Measurements from ENCODE around the gene PI4KB. TPM values are rescaled to one million over a fixed set of nuclear protein-coding genes. Genes with fewer than 3 reads are reported as not detected.

The PI4KB gene
- polyA plus RNA-seq, 1 donor = 51.9 TPM

- H3K27me3 ChIP-seq (ENCODE audit: control insufficient read depth, insufficient read depth, low read length) = no peaks in the 10 kb centered on the region
- H3K4me3 ChIP-seq (ENCODE audit: low read length) = peak overlapping the region; percentile 66
- 0% methylated on average over 1 of the region's 5 CpGs for WGBS (ENCODE audit: insufficient coverage, low lambda C conversion rate)
- no peak for DNase-seq
- peaks cover 4% of the 10 kb centered on the region for H3K4me1 ChIP-seq (ENCODE audit: control insufficient read depth, insufficient read depth, low read length)
- peaks cover 33% of the 10 kb centered on the region for H3K36me3 ChIP-seq (ENCODE audit: control insufficient read depth, insufficient read depth, low read length)
- H3K27ac ChIP-seq (ENCODE audit: low read length) = no peak overlapping the region
- H3K9me3 ChIP-seq (ENCODE audit: control insufficient read depth, low read depth, low read length) = no peaks in the 10 kb centered on the region
These were observed 1.4 kb downstream of the PI4KB start for GRCh38 chr1:151325646-151326429.

- no peak overlapping the region for H3K27ac ChIP-seq (ENCODE audit: low read length)
- DNase-seq = no peak
These were observed 2.0 kb downstream of the PI4KB start for GRCh38 chr1:151325231-151325630.

GRCh38 chr1:151324390-151324930 is 2.8 kb downstream of the PI4KB start:
- no peak for DNase-seq
- no peak overlapping the region for H3K4me3 ChIP-seq (ENCODE audit: low read length)
- H3K27ac ChIP-seq (ENCODE audit: low read length) = no peak overlapping the region
- no peaks in the 10 kb centered on the region for H3K27me3 ChIP-seq (ENCODE audit: control insufficient read depth, insufficient read depth, low read length)
- peaks cover 4% of the 10 kb centered on the region for H3K4me1 ChIP-seq (ENCODE audit: control insufficient read depth, insufficient read depth, low read length)
- H3K9me3 ChIP-seq (ENCODE audit: control insufficient read depth, low read depth, low read length) = no peaks in the 10 kb centered on the region
- no CpG with 5 or more reads among the region's 4 CpGs for WGBS (ENCODE audit: insufficient coverage, low lambda C conversion rate)
- H3K36me3 ChIP-seq (ENCODE audit: control insufficient read depth, insufficient read depth, low read length) = peaks cover 42% of the 10 kb centered on the region

More at GRCh38 chr1:151325231-151325630, 2.0 kb downstream of the PI4KB start:
- peaks cover 39% of the 10 kb centered on the region for H3K36me3 ChIP-seq (ENCODE audit: control insufficient read depth, insufficient read depth, low read length)
- no CpG with 5 or more reads among the region's 7 CpGs for WGBS (ENCODE audit: insufficient coverage, low lambda C conversion rate)
- no peaks in the 10 kb centered on the region for H3K9me3 ChIP-seq (ENCODE audit: control insufficient read depth, low read depth, low read length)
- no peak overlapping the region for H3K4me3 ChIP-seq (ENCODE audit: low read length)
- H3K27me3 ChIP-seq (ENCODE audit: control insufficient read depth, insufficient read depth, low read length) = no peaks in the 10 kb centered on the region
- peaks cover 4% of the 10 kb centered on the region for H3K4me1 ChIP-seq (ENCODE audit: control insufficient read depth, insufficient read depth, low read length)

GRCh38 chr1:151318975-151319374 is 8.2 kb downstream of the PI4KB start:
- WGBS (ENCODE audit: insufficient coverage, low lambda C conversion rate) = no CpG with 5 or more reads among the region's 3 CpGs
- no peak overlapping the region for H3K4me3 ChIP-seq (ENCODE audit: low read length)
- no peaks in the 10 kb centered on the region for H3K9me3 ChIP-seq (ENCODE audit: control insufficient read depth, low read depth, low read length)
- peaks cover 60% of the 10 kb centered on the region for H3K36me3 ChIP-seq (ENCODE audit: control insufficient read depth, insufficient read depth, low read length)
- no peak overlapping the region for H3K27ac ChIP-seq (ENCODE audit: low read length)
- no peaks in the 10 kb centered on the region for H3K27me3 ChIP-seq (ENCODE audit: control insufficient read depth, insufficient read depth, low read length)
- no peaks in the 10 kb centered on the region for H3K4me1 ChIP-seq (ENCODE audit: control insufficient read depth, insufficient read depth, low read length)
- DNase-seq = no peak

GRCh38 chr1:151315565-151316235 is 11.5 kb downstream of the PI4KB start:
- no CpG with 5 or more reads among the region's 17 CpGs for WGBS (ENCODE audit: insufficient coverage, low lambda C conversion rate)
- no peak for DNase-seq
- Histone ChIP-seq H3K36me3 (ENCODE audit: control insufficient read depth, insufficient read depth, low read length) (peaks cover 61% of the 10 kb centered on the region), H3K4me3 (ENCODE audit: low read length) (no peak overlapping the region), H3K9me3 (ENCODE audit: control insufficient read depth, low read depth, low read length) (no peaks in the 10 kb centered on the region), H3K27me3 (ENCODE audit: control insufficient read depth, insufficient read depth, low read length) (no peaks in the 10 kb centered on the region), H3K4me1 (ENCODE audit: control insufficient read depth, insufficient read depth, low read length) (peaks cover 26% of the 10 kb centered on the region), H3K27ac (ENCODE audit: low read length) (no peak overlapping the region)

- Histone ChIP-seq H3K27ac (ENCODE audit: low read length) (no peak overlapping the region), H3K27me3 (ENCODE audit: control insufficient read depth, insufficient read depth, low read length) (no peaks in the 10 kb centered on the region), H3K36me3 (ENCODE audit: control insufficient read depth, insufficient read depth, low read length) (peaks cover 57% of the 10 kb centered on the region), H3K4me3 (ENCODE audit: low read length) (no peak overlapping the region), H3K9me3 (ENCODE audit: control insufficient read depth, low read depth, low read length) (no peaks in the 10 kb centered on the region), H3K4me1 (ENCODE audit: control insufficient read depth, insufficient read depth, low read length) (peaks cover 37% of the 10 kb centered on the region)
- no peak for DNase-seq
- WGBS (ENCODE audit: insufficient coverage, low lambda C conversion rate) = no CpG with 5 or more reads among the region's 3 CpGs
These were observed 12.9 kb downstream of the PI4KB start for GRCh38 chr1:151314137-151314875.

- Histone ChIP-seq H3K4me3 (ENCODE audit: low read length) (no peak overlapping the region), H3K27me3 (ENCODE audit: control insufficient read depth, insufficient read depth, low read length) (no peaks in the 10 kb centered on the region), H3K4me1 (ENCODE audit: control insufficient read depth, insufficient read depth, low read length) (peaks cover 37% of the 10 kb centered on the region), H3K9me3 (ENCODE audit: control insufficient read depth, low read depth, low read length) (no peaks in the 10 kb centered on the region), H3K36me3 (ENCODE audit: control insufficient read depth, insufficient read depth, low read length) (peaks cover 62% of the 10 kb centered on the region), H3K27ac (ENCODE audit: low read length) (no peak overlapping the region)
- DNase-seq = no peak
- no CpG with 5 or more reads among the region's 2 CpGs for WGBS (ENCODE audit: insufficient coverage, low lambda C conversion rate)
These were observed 13.7 kb downstream of the PI4KB start for GRCh38 chr1:151313501-151313900.

- DNase-seq = no peak
- Histone ChIP-seq H3K9me3 (ENCODE audit: control insufficient read depth, low read depth, low read length) (no peaks in the 10 kb centered on the region), H3K4me3 (ENCODE audit: low read length) (no peak overlapping the region), H3K4me1 (ENCODE audit: control insufficient read depth, insufficient read depth, low read length) (peaks cover 37% of the 10 kb centered on the region), H3K36me3 (ENCODE audit: control insufficient read depth, insufficient read depth, low read length) (peaks cover 69% of the 10 kb centered on the region), H3K27me3 (ENCODE audit: control insufficient read depth, insufficient read depth, low read length) (no peaks in the 10 kb centered on the region), H3K27ac (ENCODE audit: low read length) (peak overlapping the region; percentile 93)
- WGBS (ENCODE audit: insufficient coverage, low lambda C conversion rate) = 88% methylated on average over 4 of the region's 8 CpGs
These were observed 14.4 kb downstream of the PI4KB start for GRCh38 chr1:151312826-151313225.

GRCh38 chr1:151312411-151312810 is 14.8 kb downstream of the PI4KB start:
- no peak for DNase-seq
- WGBS (ENCODE audit: insufficient coverage, low lambda C conversion rate) = 100% methylated on average over 1 of the region's 4 CpGs
- Histone ChIP-seq H3K36me3 (ENCODE audit: control insufficient read depth, insufficient read depth, low read length) (peaks cover 69% of the 10 kb centered on the region), H3K4me1 (ENCODE audit: control insufficient read depth, insufficient read depth, low read length) (peaks cover 37% of the 10 kb centered on the region), H3K9me3 (ENCODE audit: control insufficient read depth, low read depth, low read length) (no peaks in the 10 kb centered on the region), H3K4me3 (ENCODE audit: low read length) (no peak overlapping the region), H3K27me3 (ENCODE audit: control insufficient read depth, insufficient read depth, low read length) (no peaks in the 10 kb centered on the region), H3K27ac (ENCODE audit: low read length) (peak overlapping the region; percentile 93)

Measured in large intestine (tissue), 3 donors.